GM18498 (cell line): ENCODE results near the gene PLXND1.

Experiments used
- ATAC-seq: cut with Tn5 transposase; IDR thresholded peaks from one replicate; pipeline ENCODE4 v1.9.1; 2021; ENCODE audit warnings: mild to moderate bottlenecking, moderate library complexity; ENCODE audit not compliant: unreplicated experiment

PLXND1 gene

DNA sequence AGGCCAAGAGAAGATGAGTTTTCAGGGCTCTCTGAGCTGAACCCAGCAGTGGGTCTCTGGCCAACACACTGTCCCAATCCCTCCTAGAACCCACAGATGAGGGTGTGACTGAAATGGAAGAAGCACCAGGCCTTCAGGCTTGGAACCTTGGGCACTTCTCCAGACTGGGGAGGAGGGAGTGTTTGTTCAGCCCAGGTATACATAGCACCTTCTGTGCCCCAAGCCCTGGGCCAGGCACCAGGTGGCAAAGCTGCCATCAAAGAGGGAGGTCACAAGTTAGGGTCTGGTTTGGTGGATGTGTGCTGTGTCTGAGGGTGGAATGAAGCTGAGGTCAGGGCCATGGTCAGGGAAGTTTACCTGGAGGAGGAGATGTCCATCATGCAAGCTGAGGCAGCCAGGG is 93.9 kb downstream of the PLXND1 start:
- ATAC-seq = no peak

GRCh38 chr3:129507181-129507831 is 99.2 kb downstream of the PLXND1 start:
- no peak for ATAC-seq

DNA sequence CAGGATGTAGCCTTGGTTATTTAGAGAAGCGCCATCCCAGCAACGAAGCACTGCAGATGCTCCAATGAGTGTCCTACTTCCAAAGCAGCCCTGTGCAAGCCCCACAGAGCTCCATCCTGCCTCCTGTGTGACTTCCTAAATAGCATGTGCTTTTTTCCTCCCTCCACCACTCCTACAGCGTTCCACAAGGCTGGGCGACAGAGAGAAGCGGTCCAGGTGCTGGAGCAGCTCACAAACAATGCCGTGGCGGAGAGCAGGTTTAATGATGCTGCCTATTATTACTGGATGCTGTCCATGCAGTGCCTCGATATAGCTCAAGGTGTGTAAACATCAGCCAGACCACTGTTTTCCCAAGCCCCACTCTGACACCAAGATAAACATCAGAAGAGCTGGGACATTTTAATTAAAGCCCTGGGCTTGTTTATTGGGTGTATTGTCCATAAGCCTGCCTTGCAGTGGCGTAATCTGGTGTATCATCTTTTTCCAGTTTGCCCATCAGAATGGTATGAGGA is 100.2 kb downstream of the PLXND1 start:
- no peak for ATAC-seq

DNA sequence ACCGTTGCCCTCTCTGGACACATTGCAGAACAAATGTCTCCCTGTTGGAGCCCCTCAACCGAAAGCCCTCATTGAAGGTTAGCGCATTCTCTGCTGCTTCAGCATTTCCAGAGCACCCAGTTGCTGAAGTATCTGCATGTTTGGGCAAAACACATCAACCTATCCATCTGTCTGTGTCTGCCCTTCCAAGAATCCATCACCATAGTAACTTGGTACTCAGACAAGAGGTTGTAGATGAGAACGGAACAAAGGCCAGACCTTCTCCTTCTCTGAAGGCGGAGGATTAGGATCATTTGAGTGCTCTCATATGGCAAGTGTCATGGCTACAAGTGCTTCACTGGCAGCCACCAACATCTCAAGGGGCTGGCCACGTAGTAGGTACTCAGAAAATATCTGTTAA is 101.1 kb downstream of the PLXND1 start:
- ATAC-seq = no peak
